ENCODE results near the gene OSMR.

OSMR gene

GRCh38 chr5:38892363-38892762 is 46.6 kb downstream of the OSMR start:
- no peak overlapping the region for H3K27ac ChIP-seq (ENCODE audit: extremely low read depth, low read depth, low read length)
- CTCF ChIA-PET, result interaction anchor here (1.8 kb wide), 1 partner anchor 30 kb away, joined by 4 read pairs; no protein-coding TSS in a partner anchor
- no peaks in the 10 kb centered on the region for H3K9me3 ChIP-seq (ENCODE audit: control insufficient read depth, insufficient read depth, low read depth, low read length)
- no peaks in the 10 kb centered on the region for H3K4me1 ChIP-seq (ENCODE audit: control insufficient read depth, insufficient read depth, low read length)
- H3K4me3 ChIP-seq (ENCODE audit: low read depth, low read length), result no peak overlapping the region
- peaks cover 0 to 4% of the 10 kb centered on the region in 2 experiments; a peak in 1 of 3 replicates for H3K36me3 ChIP-seq (ENCODE audit: control insufficient read depth in 2 of 2, insufficient read depth in 1 of 2, low read length in 2 of 2)
- POLR2A ChIA-PET, result no interaction called here
- TF ChIP-seq HOXC10 (CRISPR knock-in tag; IDR thresholded peaks at IDR 0.05), result no peak
- no peak for TF ChIP-seq ZNF670 (tag by site-specific recombination; IDR thresholded peaks at IDR 0.05; ENCODE audit: low read depth)
- no peak for TF ChIP-seq ZBTB26 (tag by site-specific recombination; optimal IDR thresholded peaks at IDR 0.05)
- no peak for TF ChIP-seq ZNF677 (tag by site-specific recombination; IDR thresholded peaks at IDR 0.05)
- no peak for TF ChIP-seq ZNF488 (tag by site-specific recombination; IDR thresholded peaks at IDR 0.05)
- TF ChIP-seq PRDM4 (tag by site-specific recombination; IDR thresholded peaks at IDR 0.05), result no peak
- no peak for TF ChIP-seq ZSCAN18 (tag by site-specific recombination; IDR thresholded peaks at IDR 0.05)
- no peak for TF ChIP-seq PATZ1 (tag by site-specific recombination; IDR thresholded peaks at IDR 0.05)
- no peak for TF ChIP-seq ZNF121 (tag by site-specific recombination; IDR thresholded peaks at IDR 0.05)

- ChIA-PET CTCF (no interaction called here), POLR2A (no interaction called here)
- no peaks in the 10 kb centered on the region for H3K4me1 ChIP-seq (ENCODE audit: control insufficient read depth, insufficient read depth, low read length)
- no peak for TF ChIP-seq ZBTB21 (tag by site-specific recombination; IDR thresholded peaks at IDR 0.05)
- no peak for TF ChIP-seq ZNF521 (tag by site-specific recombination; IDR thresholded peaks at IDR 0.05)
- TF ChIP-seq ZNF146 (tag by site-specific recombination; IDR thresholded peaks at IDR 0.05), result no peak
- no peak for TF ChIP-seq SCRT2 (tag by site-specific recombination; IDR thresholded peaks at IDR 0.05)
- no peaks in the 10 kb centered on the region for H3K36me3 ChIP-seq (ENCODE audit: control insufficient read depth in 2 of 2, insufficient read depth in 1 of 2, low read length in 2 of 2)
- H3K27ac ChIP-seq (ENCODE audit: extremely low read depth, low read depth, low read length), result no peak overlapping the region
- no peaks in the 10 kb centered on the region for H3K9me3 ChIP-seq (ENCODE audit: control insufficient read depth, insufficient read depth, low read depth, low read length)
- H3K4me3 ChIP-seq (ENCODE audit: low read depth, low read length), result no peak overlapping the region
Measured at GRCh38 chr5:38896760-38897159, 50.9 kb downstream of the OSMR start.

GRCh38 chr5:38899936-38900335 is 54.1 kb downstream of the OSMR start:
- CTCF ChIA-PET, result no interaction called here
- POLR2A ChIA-PET, result no interaction called here
- H3K4me1 ChIP-seq (ENCODE audit: control insufficient read depth, insufficient read depth, low read length), result no peaks in the 10 kb centered on the region
- no peak for TF ChIP-seq ZBTB44 (tag by site-specific recombination; IDR thresholded peaks at IDR 0.05)
- TF ChIP-seq ZNF580 (tag by site-specific recombination; IDR thresholded peaks at IDR 0.05), result no peak
- no peak for TF ChIP-seq ZNF837 (tag by site-specific recombination; IDR thresholded peaks at IDR 0.05)
- no peak for TF ChIP-seq MZF1 (tag by site-specific recombination; IDR thresholded peaks at IDR 0.05; ENCODE audit: borderline replicate concordance)
- no peak for TF ChIP-seq ZNF148 (tag by site-specific recombination; IDR thresholded peaks at IDR 0.05; ENCODE audit: borderline replicate concordance)
- TF ChIP-seq ZNF19 (tag by site-specific recombination; IDR thresholded peaks at IDR 0.05; ENCODE audit: low read depth), result no peak

More at GRCh38 chr5:38899936-38900335, 54.1 kb downstream of the OSMR start:
- Histone ChIP-seq H3K27ac (ENCODE audit: extremely low read depth, low read depth, low read length) (no peak overlapping the region), H3K9me3 (ENCODE audit: control insufficient read depth, insufficient read depth, low read depth, low read length) (no peaks in the 10 kb centered on the region), H3K4me3 (ENCODE audit: low read depth, low read length) (no peak overlapping the region), H3K36me3 (ENCODE audit: control insufficient read depth in 2 of 2, insufficient read depth in 1 of 2, low read length in 2 of 2) (no peaks in the 10 kb centered on the region)

Measured in HEK293 (cell line).